Measurements from ENCODE around the gene NECAP2. TPM values are rescaled to one million over a fixed set of nuclear protein-coding genes. Genes with fewer than 3 reads are reported as not detected.

The NECAP2 gene
- total RNA-seq (2022; extraction: Qiagen RNA extraction) = 39.0 to 42.6 TPM (median 41.0 TPM) in 5 replicates

DNA sequence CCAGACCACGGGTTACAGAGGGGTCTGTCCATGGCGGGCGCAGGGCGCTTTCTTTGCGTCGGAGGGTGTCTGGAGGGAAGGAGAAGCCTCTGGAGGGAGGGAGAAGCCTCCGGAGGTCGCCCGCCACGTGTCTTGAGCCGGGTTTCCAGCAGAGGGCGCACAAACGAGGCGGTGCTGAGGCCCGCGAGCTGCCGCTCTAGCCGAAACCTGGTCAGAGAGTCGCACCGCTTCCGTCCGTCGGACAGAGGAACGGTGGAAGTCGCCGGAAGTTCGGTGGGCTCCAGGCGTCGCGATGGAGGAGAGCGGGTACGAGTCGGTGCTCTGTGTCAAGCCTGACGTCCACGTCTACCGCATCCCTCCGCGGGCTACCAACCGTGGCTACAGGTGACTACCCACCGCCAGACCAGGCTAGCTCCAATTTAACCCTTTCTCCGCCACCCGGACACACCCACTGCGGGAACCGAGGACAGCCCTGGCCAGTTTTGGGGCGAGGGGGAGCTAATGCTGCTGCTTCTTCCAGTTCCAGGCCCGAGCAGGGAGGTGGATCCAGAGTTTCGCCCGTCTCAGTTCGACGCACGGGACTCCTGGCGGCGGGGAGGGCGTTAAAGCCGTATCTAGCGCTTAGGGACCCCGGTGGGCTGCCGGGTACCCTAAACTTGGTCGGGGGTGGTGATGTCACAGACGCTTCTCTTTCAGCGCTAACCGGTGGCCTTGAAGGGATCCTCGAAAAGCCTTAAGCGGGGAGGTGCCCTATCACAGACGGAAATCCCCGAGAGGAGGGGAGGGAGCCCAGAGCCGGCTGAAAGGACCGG lies at the start of gene NECAP2:
Gene NECAP2, plus strand, starts transcription at position 255 of the 812 bp plus-strand sequence. Its CDS starts 38 bp downstream, at position 293.

DNA sequence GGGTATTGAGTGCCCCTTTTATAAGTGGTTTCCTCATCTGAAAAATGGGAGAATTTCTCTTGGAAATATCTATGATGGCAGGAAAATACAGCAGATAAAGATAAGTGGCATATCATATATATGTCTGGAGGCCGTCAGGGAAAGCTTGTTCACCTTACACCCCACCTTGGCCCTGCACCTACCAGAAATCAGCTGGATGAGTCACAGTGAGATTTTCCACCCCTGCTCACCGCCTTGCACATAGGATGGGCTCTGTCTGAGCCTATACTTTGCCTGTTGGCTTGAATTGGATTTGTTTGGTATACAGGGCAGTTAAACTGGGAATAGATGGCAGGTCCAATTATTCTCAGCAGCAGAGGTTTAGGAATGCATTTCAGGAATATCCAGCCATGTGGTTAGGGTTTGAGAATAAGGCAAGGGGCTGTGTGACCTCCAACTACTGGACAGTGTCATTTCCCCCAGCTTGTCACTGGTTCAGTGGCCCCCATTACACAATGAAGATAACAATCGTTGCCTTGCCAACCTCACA lies 3.5 kb upstream of the NECAP2 start, which contains the start of gene SPATA21:
Gene SPATA21, minus strand, starts transcription at position 479 of the 529 bp plus-strand sequence. CDS start 6,053 bp downstream, outside the sequence.

Other genes with a start within 250 kb of the NECAP2 start
- 5.1 to 5.9 TPM (median 5.2 TPM) in 5 replicates for gene ARHGEF19, start 228.1 kb upstream of the NECAP2 start, total RNA-seq (2022; extraction: Qiagen RNA extraction)
- gene CPLANE2, start 203.5 kb upstream of the NECAP2 start, total RNA-seq (2022; extraction: Qiagen RNA extraction) = 2.1 to 4.1 TPM (median 3.6 TPM) in 5 replicates
- gene FBXO42, start 88.2 kb upstream of the NECAP2 start, total RNA-seq (2022; extraction: Qiagen RNA extraction) = 6.5 to 9.2 TPM (median 7.9 TPM) in 5 replicates
- gene SZRD1, start 73.5 kb upstream of the NECAP2 start, total RNA-seq (2022; extraction: Qiagen RNA extraction) = 75.5 to 99.2 TPM (median 95.8 TPM) in 5 replicates
- 0.04 to 0.12 TPM (median 0.04 TPM) in 3 of 5 replicates, not detected in the others for gene SPATA21, start 3.3 kb upstream of the NECAP2 start, total RNA-seq (2022; extraction: Qiagen RNA extraction)
- 10.6 TPM in 1 of 5 replicates, not detected in the others for gene RNU1-1, start 73.6 kb downstream of the NECAP2 start, total RNA-seq (2022; extraction: Qiagen RNA extraction)
- gene NBPF1, start 172.8 kb downstream of the NECAP2 start, total RNA-seq (2022; extraction: Qiagen RNA extraction) = 14.0 to 24.2 TPM (median 22.4 TPM) in 5 replicates
- 10.6 TPM in 1 of 5 replicates, not detected in the others for gene RNU1-3, start 226.2 kb downstream of the NECAP2 start, total RNA-seq (2022; extraction: Qiagen RNA extraction)